ENCODE data around the gene DLX2. TPM values are rescaled to one million over a fixed set of nuclear protein-coding genes. Genes with fewer than 3 reads are reported as not detected.

Gene DLX2
- total and polyA plus RNA-seq, 4 donors, result 0.50 TPM; not detected in 3

- Histone ChIP-seq H3K9me3 (ENCODE audit: control insufficient read depth, low read length) (no peaks in the 10 kb centered on the region), H3K4me3 (ENCODE audit: low read length in 2 of 2) (peak overlapping the region in 1 of 2 donors; percentile 30), H3K27me3 (ENCODE audit: control insufficient read depth in 1 of 2, insufficient read depth in 2 of 2, low read length in 1 of 2) (no peaks in the 10 kb centered on the region), H3K27ac (ENCODE audit: low read depth in 1 of 2, low read length in 2 of 2) (no peak overlapping the region), H3K4me1 (ENCODE audit: control insufficient read depth in 1 of 2, insufficient read depth in 2 of 2, low read length in 2 of 2) (no peaks in the 10 kb centered on the region), H3K36me3 (ENCODE audit: control insufficient read depth in 1 of 2, insufficient read depth in 2 of 2, low read length in 1 of 2) (no peaks in the 10 kb centered on the region)
- DNase-seq (peak in 1 of 2 donors; percentile 76), ATAC-seq (ENCODE audit: low FRiP score) (peak; percentile 3)
- intact Hi-C loops (cut with DNase I), result loop anchor here in 1 of 2 donors (10.0 kb wide), 2 partner anchors 107 to 397 kb away; partner anchors contain the start of gene METAP1D
- WGBS, 2 donors, result 3 to 4% methylated on average over 35 to 36 of the region's 36 CpGs
Measured at GRCh38 chr2:172101821-172102390, 794 bp downstream of the DLX2 start.

- WGBS, 2 donors, result 23 to 28% methylated on average over 54 of the region's 54 CpGs
- Histone ChIP-seq H3K4me1 (ENCODE audit: control insufficient read depth in 1 of 2, insufficient read depth in 2 of 2, low read length in 2 of 2) (no peaks in the 10 kb centered on the region), H3K27ac (ENCODE audit: low read depth in 1 of 2, low read length in 2 of 2) (no peak overlapping the region), H3K4me3 (ENCODE audit: low read length in 2 of 2) (no peak overlapping the region), H3K9me3 (ENCODE audit: control insufficient read depth, low read length) (no peaks in the 10 kb centered on the region), H3K36me3 (ENCODE audit: control insufficient read depth in 1 of 2, insufficient read depth in 2 of 2, low read length in 1 of 2) (no peaks in the 10 kb centered on the region), H3K27me3 (ENCODE audit: control insufficient read depth in 1 of 2, insufficient read depth in 2 of 2, low read length in 1 of 2) (no peaks in the 10 kb centered on the region)
- ATAC-seq (ENCODE audit: low FRiP score), result no peak
- intact Hi-C loops (cut with DNase I), result loop anchor here in 1 of 2 donors (10.0 kb wide), 2 partner anchors 106 to 396 kb away; partner anchors contain the start of gene METAP1D
- peak in 1 of 2 donors; percentile 72 for DNase-seq
Measured at GRCh38 chr2:172100935-172101820, 1.5 kb downstream of the DLX2 start.

- WGBS, 2 donors, result 12 to 18% methylated on average over 54 to 72 of the region's 72 CpGs
- H3K36me3 ChIP-seq (ENCODE audit: control insufficient read depth in 1 of 2, insufficient read depth in 2 of 2, low read length in 1 of 2), result no peaks in the 10 kb centered on the region
- no peak overlapping the region for H3K4me3 ChIP-seq (ENCODE audit: low read length in 2 of 2)
- no peaks in the 10 kb centered on the region for H3K4me1 ChIP-seq (ENCODE audit: control insufficient read depth in 1 of 2, insufficient read depth in 2 of 2, low read length in 2 of 2)
- DNase-seq (peak in 1 of 2 donors; percentile 74), ATAC-seq (ENCODE audit: low FRiP score) (no peak)
- intact Hi-C loops (cut with DNase I), result loop anchor here in 1 of 2 donors (10.0 kb wide), 2 partner anchors 106 to 396 kb away; partner anchors contain the start of gene METAP1D
- no peak overlapping the region for H3K27ac ChIP-seq (ENCODE audit: low read depth in 1 of 2, low read length in 2 of 2)
- H3K9me3 ChIP-seq (ENCODE audit: control insufficient read depth, low read length), result no peaks in the 10 kb centered on the region
- H3K27me3 ChIP-seq (ENCODE audit: control insufficient read depth in 1 of 2, insufficient read depth in 2 of 2, low read length in 1 of 2), result peaks cover 0 to 3% of the 10 kb centered on the region in 2 donors
Measured at GRCh38 chr2:172100080-172100934, 2.4 kb downstream of the DLX2 start.

- Histone ChIP-seq H3K36me3 (ENCODE audit: control insufficient read depth in 1 of 2, insufficient read depth in 2 of 2, low read length in 1 of 2) (no peaks in the 10 kb centered on the region), H3K9me3 (ENCODE audit: control insufficient read depth, low read length) (no peaks in the 10 kb centered on the region), H3K4me3 (ENCODE audit: low read length in 2 of 2) (no peak overlapping the region), H3K4me1 (ENCODE audit: control insufficient read depth in 1 of 2, insufficient read depth in 2 of 2, low read length in 2 of 2) (no peaks in the 10 kb centered on the region), H3K27ac (ENCODE audit: low read depth in 1 of 2, low read length in 2 of 2) (no peak overlapping the region), H3K27me3 (ENCODE audit: control insufficient read depth in 1 of 2, insufficient read depth in 2 of 2, low read length in 1 of 2) (peaks cover 0 to 3% of the 10 kb centered on the region in 2 donors)
- DNase-seq (no peak), ATAC-seq (ENCODE audit: low FRiP score) (no peak)
- intact Hi-C loops (cut with DNase I), result loop anchor here in 1 of 2 donors (10.0 kb wide), 2 partner anchors 105 to 395 kb away; partner anchors contain the start of gene METAP1D
- WGBS, 2 donors, result 7 to 12% methylated on average over 13 of the region's 13 CpGs
Measured at GRCh38 chr2:172099472-172100079, 3.1 kb downstream of the DLX2 start.

- Histone ChIP-seq H3K27me3 (ENCODE audit: control insufficient read depth in 1 of 2, insufficient read depth in 2 of 2, low read length in 1 of 2) (peaks cover 0 to 3% of the 10 kb centered on the region in 2 donors), H3K4me3 (ENCODE audit: low read length in 2 of 2) (peak overlapping the region in 1 of 2 donors; percentile 21), H3K9me3 (ENCODE audit: control insufficient read depth, low read length) (no peaks in the 10 kb centered on the region), H3K27ac (ENCODE audit: low read depth in 1 of 2, low read length in 2 of 2) (no peak overlapping the region), H3K36me3 (ENCODE audit: control insufficient read depth in 1 of 2, insufficient read depth in 2 of 2, low read length in 1 of 2) (no peaks in the 10 kb centered on the region), H3K4me1 (ENCODE audit: control insufficient read depth in 1 of 2, insufficient read depth in 2 of 2, low read length in 2 of 2) (no peaks in the 10 kb centered on the region)
- peak in 1 of 2 donors; percentile 91 for DNase-seq
- ATAC-seq (ENCODE audit: low FRiP score), result peak; percentile 50
- intact Hi-C loops (cut with DNase I), result no loop called here
- WGBS, 2 donors, result 10 to 14% methylated on average over 44 to 61 of the region's 61 CpGs
Measured at GRCh38 chr2:172098650-172099471, 3.8 kb downstream of the DLX2 start.

GRCh38 chr2:172098287-172098649 lies 4.4 kb downstream of the DLX2 start:
- intact Hi-C loops (cut with DNase I), result no loop called here
- 90 to 93% methylated on average over 1 of the region's 1 CpG for WGBS, 2 donors
- H3K4me1 ChIP-seq (ENCODE audit: control insufficient read depth in 1 of 2, insufficient read depth in 2 of 2, low read length in 2 of 2), result no peaks in the 10 kb centered on the region

GRCh38 chr2:172097557-172098131 lies 5.1 kb downstream of the DLX2 start:
- WGBS, 2 donors, result 87 to 90% methylated on average over 9 of the region's 9 CpGs
- no peak for ATAC-seq (ENCODE audit: low FRiP score)
- intact Hi-C loops (cut with DNase I), result no loop called here
- Histone ChIP-seq H3K4me1 (ENCODE audit: control insufficient read depth in 1 of 2, insufficient read depth in 2 of 2, low read length in 2 of 2) (no peaks in the 10 kb centered on the region), H3K36me3 (ENCODE audit: control insufficient read depth in 1 of 2, insufficient read depth in 2 of 2, low read length in 1 of 2) (no peaks in the 10 kb centered on the region), H3K27ac (ENCODE audit: low read depth in 1 of 2, low read length in 2 of 2) (no peak overlapping the region), H3K27me3 (ENCODE audit: control insufficient read depth in 1 of 2, insufficient read depth in 2 of 2, low read length in 1 of 2) (peaks cover 0 to 3% of the 10 kb centered on the region in 2 donors), H3K4me3 (ENCODE audit: low read length in 2 of 2) (no peak overlapping the region), H3K9me3 (ENCODE audit: control insufficient read depth, low read length) (no peaks in the 10 kb centered on the region)
- no peak for DNase-seq

More at GRCh38 chr2:172098287-172098649, 4.4 kb downstream of the DLX2 start:
- ATAC-seq (ENCODE audit: low FRiP score) (no peak), DNase-seq (no peak)
- Histone ChIP-seq H3K27ac (ENCODE audit: low read depth in 1 of 2, low read length in 2 of 2) (no peak overlapping the region), H3K9me3 (ENCODE audit: control insufficient read depth, low read length) (no peaks in the 10 kb centered on the region), H3K4me3 (ENCODE audit: low read length in 2 of 2) (no peak overlapping the region), H3K27me3 (ENCODE audit: control insufficient read depth in 1 of 2, insufficient read depth in 2 of 2, low read length in 1 of 2) (peaks cover 0 to 3% of the 10 kb centered on the region in 2 donors), H3K36me3 (ENCODE audit: control insufficient read depth in 1 of 2, insufficient read depth in 2 of 2, low read length in 1 of 2) (no peaks in the 10 kb centered on the region)

Measured in aorta (tissue), 5 donors.